H9 (cell line): Measurements from ENCODE around the gene UBA5. TPM values are rescaled to one million over a fixed set of nuclear protein-coding genes. Genes with fewer than 3 reads are reported as not detected.
A peak's percentile ranks its signal among the peaks of the same experiment; 100 is the strongest.

Experiments
- DNase-seq: peaks from one replicate; pipeline ENCODE4 v3.0.0-alpha.2; 2017
- H2AFZ ChIP-seq: one replicate; pipeline ENCODE4 v1.6.1; 2013; ENCODE audit warnings: mild to moderate bottlenecking, low read length, control low read depth, moderate library complexity
- H2AK5ac ChIP-seq: 2 replicates; pipeline ENCODE4 v1.6.1; 2013; ENCODE audit warnings: low read length, control low read depth, mixed read lengths; ENCODE audit not compliant: insufficient read length
- H2BK120ac ChIP-seq: one replicate; pipeline ENCODE4 v1.6.1; 2013; ENCODE audit warnings: low read depth, mild to moderate bottlenecking, low read length, control low read depth, inconsistent platforms; ENCODE audit not compliant: poor library complexity, severe bottlenecking
- H2BK12ac ChIP-seq: 2 replicates; pipeline ENCODE4 v1.6.1; 2013; ENCODE audit warnings: low read length, control low read depth, mixed read lengths, low read depth; ENCODE audit not compliant: insufficient read length
- H2BK15ac ChIP-seq: 2 replicates; pipeline ENCODE4 v1.6.1; 2013; ENCODE audit warnings: low read depth, low read length, control low read depth
- H2BK20ac ChIP-seq: one replicate; pipeline ENCODE4 v1.6.1; 2013; ENCODE audit warnings: low read depth, mild to moderate bottlenecking, low read length, control low read depth, inconsistent platforms; ENCODE audit not compliant: poor library complexity, severe bottlenecking
- H2BK5ac ChIP-seq: 2 replicates; pipeline ENCODE4 v1.6.1; 2013; ENCODE audit warnings: low read length, control low read depth, mixed read lengths; ENCODE audit not compliant: insufficient read length
- H3K14ac ChIP-seq: 2 replicates; pipeline ENCODE4 v1.6.1; 2013; ENCODE audit warnings: low read length, control low read depth; ENCODE audit not compliant: insufficient read depth
- H3K18ac ChIP-seq: 2 replicates; pipeline ENCODE4 v1.6.1; 2013; ENCODE audit warnings: low read depth, mild to moderate bottlenecking, mixed read lengths, low read length, control low read depth; ENCODE audit not compliant: insufficient read length
- H3K23ac ChIP-seq: 2 replicates; pipeline ENCODE4 v1.6.1; 2013; ENCODE audit warnings: low read length, control low read depth, mixed read lengths, low read depth; ENCODE audit not compliant: insufficient read length
- H3K23me2 ChIP-seq: 2 replicates; pipeline ENCODE4 v1.6.1; 2013; ENCODE audit warnings: low read depth, mild to moderate bottlenecking, mixed read lengths, low read length, control low read depth; ENCODE audit not compliant: insufficient read length, poor library complexity, severe bottlenecking
- H3K27ac ChIP-seq: 2 replicates; pipeline ENCODE4 v1.5.1; 2013; ENCODE audit warnings: low read length, control low read depth, mixed read lengths, low read depth; ENCODE audit not compliant: insufficient read length
- H3K27me3 ChIP-seq: 2 replicates; pipeline ENCODE4 v1.6.1; 2013; ENCODE audit warnings: low read length, control low read depth, inconsistent platforms; ENCODE audit not compliant: insufficient read depth
- H3K4ac ChIP-seq: 2 replicates; pipeline ENCODE4 v1.6.1; 2013; ENCODE audit warnings: low read depth, mild to moderate bottlenecking, control low read depth, inconsistent platforms, low read length, moderate library complexity
- H3K4me1 ChIP-seq: 2 replicates; pipeline ENCODE4 v1.6.1; 2013; ENCODE audit warnings: low read length, control low read depth, inconsistent platforms; ENCODE audit not compliant: insufficient read depth
- H3K4me2 ChIP-seq: 2 replicates; pipeline ENCODE4 v1.6.1; 2013; ENCODE audit warnings: low read length, control low read depth, mixed read lengths; ENCODE audit not compliant: insufficient read length, insufficient read depth
- H3K56ac ChIP-seq: 2 replicates; pipeline ENCODE4 v1.6.1; 2013; ENCODE audit warnings: low read depth, mild to moderate bottlenecking, mixed read lengths, low read length, control low read depth; ENCODE audit not compliant: insufficient read length
- H3K79me1 ChIP-seq: 2 replicates; pipeline ENCODE4 v1.6.1; 2013; ENCODE audit warnings: low read depth, mild to moderate bottlenecking, moderate library complexity, low read length, control low read depth, inconsistent platforms; ENCODE audit not compliant: insufficient read depth, poor library complexity, severe bottlenecking
- H3K79me2 ChIP-seq: 2 replicates; pipeline ENCODE4 v1.6.1; 2013; ENCODE audit warnings: low read length, control low read depth, inconsistent platforms; ENCODE audit not compliant: insufficient read depth
- H3K9ac ChIP-seq: 2 replicates; pipeline ENCODE4 v1.6.1; 2013; ENCODE audit warnings: low read length, control low read depth, mixed read lengths; ENCODE audit not compliant: insufficient read length; ENCODE audit errors: extremely low read depth
- H3K9me3 ChIP-seq: one replicate; pipeline ENCODE4 v1.6.1; 2013; ENCODE audit warnings: low read depth, low read length, inconsistent platforms; ENCODE audit not compliant: control insufficient read depth
- H3T11ph ChIP-seq: one replicate; pipeline ENCODE4 v1.6.1; 2013; ENCODE audit warnings: mild to moderate bottlenecking, low read length, control low read depth, inconsistent platforms
- H4K20me1 ChIP-seq: one replicate; pipeline ENCODE4 v1.6.1; 2013; ENCODE audit not compliant: control insufficient read depth, insufficient read length, insufficient read depth
- H4K5ac ChIP-seq: 2 replicates; pipeline ENCODE4 v1.6.1; 2013; ENCODE audit warnings: low read depth, mild to moderate bottlenecking, mixed read lengths, low read length, control low read depth; ENCODE audit not compliant: insufficient read length
- H4K8ac ChIP-seq: replicated peaks from 2 replicates; pipeline ENCODE4 v1.6.1; 2013; ENCODE audit warnings: low read length, control low read depth, mixed read lengths, low read depth; ENCODE audit not compliant: insufficient read length
- H4K91ac ChIP-seq: 2 replicates; pipeline ENCODE4 v1.6.1; 2013; ENCODE audit warnings: low read depth, mild to moderate bottlenecking, moderate library complexity, mixed read lengths, low read length, control low read depth; ENCODE audit not compliant: insufficient read length
- H3K27ac Mint-ChIP-seq, 3 experiments: 2 replicates in 2 of 3; 3 replicates in 1 of 3; pipeline ENCODE4 v1.8.0; 2020 to 2021; ENCODE audit warnings: mixed read lengths in 3 of 3, mild to moderate bottlenecking in 1 of 3, moderate library complexity in 1 of 3
- H3K27me3 Mint-ChIP-seq: 2 replicates; pipeline ENCODE4 v1.8.0; 2021; ENCODE audit warnings: low read depth, mild to moderate bottlenecking, moderate library complexity, mixed read lengths
- H3K36me3 Mint-ChIP-seq, 3 experiments: 2 replicates in 2 of 3; 3 replicates in 1 of 3; pipeline ENCODE4 v1.8.0; 2020 to 2021; ENCODE audit warnings: low read depth in 3 of 3, mixed read lengths in 3 of 3; ENCODE audit not compliant: insufficient read depth in 1 of 3
- H3K4me1 Mint-ChIP-seq, 2 experiments: 2 replicates each; pipeline ENCODE4 v1.8.0; 2020; ENCODE audit warnings: mixed read lengths in 2 of 2
- H3K4me3 Mint-ChIP-seq, 2 experiments: 2 replicates in 1 of 2; 3 replicates in 1 of 2; pipeline ENCODE4 v1.8.0; 2020 to 2021; ENCODE audit warnings: mild to moderate bottlenecking in 2 of 2, mixed read lengths in 2 of 2, moderate library complexity in 1 of 2
- H3K9me3 Mint-ChIP-seq, 2 experiments: 2 replicates in 1 of 2; 3 replicates in 1 of 2; pipeline ENCODE4 v1.8.0; 2020; ENCODE audit warnings: mild to moderate bottlenecking in 2 of 2, mixed read lengths in 2 of 2, moderate library complexity in 1 of 2
- CTCF ChIP-seq: fragments of 200-600 bp; sonication (generic); conservative IDR thresholded peaks from 3 replicates; pipeline ENCODE4 v1.8.0; 2021; ENCODE audit warnings: antibody characterized with exemption, mild to moderate bottlenecking
- total RNA-seq: library from RNA; stranded (reverse); gene quantifications from 2 replicates; pipeline ENCODE4 v1.2.1, GENCODE V29; 2021

Gene UBA5
- total RNA-seq, 1 experiment from 2014 or later = 37.7 TPM

GRCh38 chr3:132716372-132716771, 56.2 kb downstream of the UBA5 start:
- Histone ChIP-seq H3K14ac (no peak overlapping the region), H3K56ac (no peak overlapping the region), H3K23me2 (no peaks in the 10 kb centered on the region), H2BK12ac (no peak overlapping the region), H3K79me2 (no peaks in the 10 kb centered on the region), H3K9me3 (no peaks in the 10 kb centered on the region), H3K79me1 (no peaks in the 10 kb centered on the region), H2BK15ac (no peak overlapping the region), H2AK5ac (no peak overlapping the region), H2AFZ (no peak overlapping the region), H4K5ac (no peak overlapping the region), H3K27me3 (no peaks in the 10 kb centered on the region), H3K4ac (no peak overlapping the region), H4K91ac (no peak overlapping the region), H3T11ph (no peak overlapping the region), H2BK5ac (no peak overlapping the region), H3K4me1 (no peaks in the 10 kb centered on the region), H4K8ac (no peak overlapping the region), H4K20me1 (no peaks in the 10 kb centered on the region), H2BK120ac (no peak overlapping the region), H2BK20ac (no peak overlapping the region), H3K23ac (no peak overlapping the region), H3K9ac (no peak overlapping the region), H3K27ac (no peak overlapping the region), H3K18ac (no peak overlapping the region), H3K4me2 (no peak overlapping the region)
- Mint-ChIP-seq H3K9me3 (no peaks in the 10 kb centered on the region; a peak in 1 of 5 replicates), H3K4me1 (peaks cover 12 to 13% of the 10 kb centered on the region in 2 experiments), H3K27me3 (no peaks in the 10 kb centered on the region), H3K36me3 (peaks cover 6 to 17% (median 16%) of the 10 kb centered on the region in 3 experiments), H3K4me3 (no peak overlapping the region), H3K27ac (peak overlapping the region in 1 of 3 experiments; percentile 18; a peak in 1 of 7 replicates)
- no peak for TF ChIP-seq CTCF
- no peak for DNase-seq
